Measurements from ENCODE around the gene GLIS1. TPM values are rescaled to one million over a fixed set of nuclear protein-coding genes. Genes with fewer than 3 reads are reported as not detected.

The GLIS1 gene
- total RNA-seq, 1 experiment from 2014 or later, result 0.28 TPM

- Histone ChIP-seq H3K23ac (ENCODE audit: insufficient read length, low read depth, low read length) (no peak overlapping the region), H3K27me3 (ENCODE audit: insufficient read depth, low read length) (no peaks in the 10 kb centered on the region), H3T11ph (ENCODE audit: low read length) (no peak overlapping the region), H4K8ac (replicated peaks; ENCODE audit: insufficient read length, low read depth, low read length) (no peak overlapping the region), H4K5ac (ENCODE audit: insufficient read length, low read depth, low read length) (no peak overlapping the region), H4K20me1 (ENCODE audit: control insufficient read depth, insufficient read depth, insufficient read length) (no peaks in the 10 kb centered on the region), H2BK20ac (ENCODE audit: low read depth, low read length, poor library complexity, severe bottlenecking) (no peak overlapping the region), H3K56ac (ENCODE audit: insufficient read length, low read depth, low read length) (no peak overlapping the region), H3K4ac (ENCODE audit: low read depth, low read length) (no peak overlapping the region), H3K9me3 (ENCODE audit: control insufficient read depth, low read depth, low read length) (no peaks in the 10 kb centered on the region), H3K14ac (ENCODE audit: insufficient read depth, low read length) (no peak overlapping the region), H4K91ac (ENCODE audit: insufficient read length, low read depth, low read length) (no peak overlapping the region), H2AFZ (ENCODE audit: low read length) (no peak overlapping the region), H3K18ac (ENCODE audit: insufficient read length, low read depth, low read length) (no peak overlapping the region), H3K4me1 (ENCODE audit: insufficient read depth, low read length) (no peaks in the 10 kb centered on the region), H2AK5ac (ENCODE audit: insufficient read length, low read length) (no peak overlapping the region), H3K27ac (ENCODE audit: insufficient read length, low read depth, low read length) (no peak overlapping the region), H2BK15ac (ENCODE audit: low read depth, low read length) (no peak overlapping the region), H3K9ac (ENCODE audit: extremely low read depth, insufficient read length, low read length) (no peak overlapping the region), H3K79me1 (ENCODE audit: insufficient read depth, low read depth, low read length, poor library complexity, severe bottlenecking) (no peaks in the 10 kb centered on the region), H3K4me2 (ENCODE audit: insufficient read depth, insufficient read length, low read length) (no peak overlapping the region), H2BK12ac (ENCODE audit: insufficient read length, low read depth, low read length) (no peak overlapping the region), H3K23me2 (ENCODE audit: insufficient read length, low read depth, low read length, poor library complexity, severe bottlenecking) (no peaks in the 10 kb centered on the region), H3K79me2 (ENCODE audit: insufficient read depth, low read length) (no peaks in the 10 kb centered on the region), H2BK120ac (ENCODE audit: low read depth, low read length, poor library complexity, severe bottlenecking) (no peak overlapping the region), H2BK5ac (ENCODE audit: insufficient read length, low read length) (no peak overlapping the region)
- H3K27me3 Mint-ChIP-seq (ENCODE audit: low read depth), result peaks cover 4% of the 10 kb centered on the region
- H3K9me3 Mint-ChIP-seq, result no peaks in the 10 kb centered on the region
- no peak for TF ChIP-seq CTCF (conservative IDR thresholded peaks at IDR 0.05)
- no peak overlapping the region; a peak in 1 of 5 replicates for H3K4me3 Mint-ChIP-seq
- H3K4me1 Mint-ChIP-seq, result peaks cover 10 to 20% of the 10 kb centered on the region in 2 experiments
- H3K27ac Mint-ChIP-seq, result peak overlapping the region in 2 of 3 experiments; percentile 21 to 57; a peak in 2 of 7 replicates
- no peak for DNase-seq
- H3K36me3 Mint-ChIP-seq (ENCODE audit: insufficient read depth in 1 of 3, low read depth in 3 of 3), result no peaks in the 10 kb centered on the region
- WGBS (ENCODE audit: extremely low coverage, insufficient read length, low lambda C conversion rate), result no CpG with 5 or more reads among the region's 9 CpGs
Observed at GRCh38 chr1:53672785-53673184, 66.2 kb downstream of the GLIS1 start.
